HuH-7 (cell line): ENCODE data around the gene ZNF662.

Experiments
- DNase-seq: peaks from one replicate; pipeline ENCODE4 v3.0.0; 2011; ENCODE audit warnings: low spot score

The ZNF662 gene

GRCh38 chr3:42936157-42936981 lies 30.4 kb downstream of the ZNF662 start:
- DNase-seq = no peak

GRCh38 chr3:42937334-42937733 lies 31.4 kb downstream of the ZNF662 start:
- DNase-seq = no peak

DNA sequence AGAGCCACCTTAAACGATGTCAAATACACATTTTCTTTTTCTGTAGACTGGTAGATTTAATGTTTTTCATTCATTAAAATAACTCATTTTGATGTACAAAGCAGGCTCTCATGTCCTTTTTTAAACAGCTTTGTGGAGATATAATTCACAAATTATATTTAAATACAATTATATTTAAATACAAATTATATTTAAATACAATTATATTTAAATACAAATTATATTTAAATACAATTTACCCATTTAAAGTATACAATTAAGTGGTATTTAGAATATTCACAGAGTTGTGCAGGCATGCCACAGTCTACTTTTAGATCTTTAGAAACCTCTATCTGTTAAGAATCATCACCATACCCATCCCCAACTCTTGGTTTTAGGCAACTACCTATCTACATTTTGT lies 36.8 kb downstream of the ZNF662 start:
- DNase-seq = no peak

- DNase-seq = no peak
Measured at GRCh38 chr3:42946050-42946449, 40.1 kb downstream of the ZNF662 start.

- DNase-seq = no peak
Measured at GRCh38 chr3:42957573-42957972, 51.6 kb downstream of the ZNF662 start.

DNA sequence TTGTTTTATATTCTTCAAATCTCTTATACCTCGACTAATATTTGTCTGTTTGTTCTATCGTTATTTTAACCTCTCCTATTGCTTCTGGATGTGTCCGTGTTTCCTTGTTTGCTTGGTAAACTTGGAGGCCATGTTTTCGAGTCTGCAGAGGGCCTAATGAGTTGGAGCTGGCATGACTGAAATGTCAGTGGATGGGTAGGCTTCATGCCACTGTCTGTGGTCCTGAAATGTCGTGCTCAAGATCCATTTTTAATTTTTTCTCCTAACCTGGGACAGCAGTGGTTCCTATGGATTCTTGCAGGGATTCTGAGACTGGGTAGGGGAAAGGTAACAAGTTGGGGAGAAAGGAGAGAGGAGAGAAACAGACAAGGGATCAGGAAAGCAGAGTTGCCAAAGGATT lies 54.3 kb downstream of the ZNF662 start:
- DNase-seq = no peak

DNA sequence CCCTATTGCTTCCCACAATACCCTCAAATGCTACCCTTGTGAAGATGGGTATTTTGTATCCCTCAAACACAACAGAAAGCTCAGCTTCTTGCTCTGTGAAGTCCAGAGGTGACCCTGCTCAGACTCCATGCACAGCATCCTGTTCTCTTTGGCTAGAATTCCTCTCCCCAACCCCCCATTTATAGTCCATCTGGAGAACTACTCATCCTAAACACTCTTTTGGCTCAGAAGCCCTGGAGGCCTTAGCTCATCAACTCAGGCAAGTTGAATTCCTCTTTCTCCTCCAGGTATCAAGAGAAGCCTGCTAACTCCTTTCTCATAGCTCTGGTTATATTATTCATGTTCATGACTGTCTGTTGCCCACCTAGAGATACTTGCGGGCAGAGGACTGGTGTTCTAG lies 54.8 kb downstream of the ZNF662 start:
- no peak for DNase-seq

GRCh38 chr3:42961633-42962032 lies 55.7 kb downstream of the ZNF662 start:
- peak; percentile 47 for DNase-seq

DNA sequence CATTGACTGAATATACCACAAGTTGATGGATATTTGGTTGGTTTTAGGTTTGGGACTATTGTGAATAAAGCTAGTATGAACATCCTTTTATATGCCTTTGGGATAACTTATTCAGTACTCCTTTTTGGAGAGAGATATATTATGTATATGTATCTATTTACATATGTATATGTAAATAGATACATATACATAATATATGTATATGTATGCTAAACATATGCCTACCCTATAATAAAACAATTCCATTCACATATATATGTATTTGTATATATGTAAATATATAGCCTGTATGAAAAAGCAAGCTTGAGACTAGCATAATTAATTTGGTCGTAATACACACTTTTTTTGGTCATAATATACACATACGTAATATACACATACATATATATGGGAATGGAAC lies 57.3 kb downstream of the ZNF662 start:
- DNase-seq = no peak

DNA sequence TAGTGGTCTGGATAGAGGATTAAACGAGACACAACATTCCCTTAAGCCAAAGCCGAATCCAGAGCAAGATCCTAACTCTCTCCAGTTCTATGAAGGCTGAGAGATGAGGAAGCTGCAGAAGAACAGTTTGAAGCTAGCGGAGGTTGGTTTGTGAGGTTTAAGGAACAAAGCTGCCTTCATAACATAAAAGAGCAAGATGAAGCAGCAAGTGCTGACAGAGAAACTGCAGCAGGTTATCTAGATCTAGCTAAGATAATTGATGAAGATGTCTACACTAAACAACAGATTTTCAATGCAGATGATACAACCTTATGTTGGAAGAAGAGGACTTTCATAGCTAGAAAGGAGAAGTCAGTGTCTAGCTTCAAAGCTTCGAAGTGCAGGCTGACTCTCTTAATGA lies 58.3 kb downstream of the ZNF662 start:
- DNase-seq = no peak
